ENCODE data around the gene ERBIN.
A peak's percentile ranks its signal among the peaks of the same experiment; 100 is the strongest.
"Not testable (repeated sequence)": the region's sequence is repeated elsewhere in the genome, so short reads cannot be mapped to it uniquely, and the experiment has no call there.

The ERBIN gene

GRCh38 chr5:65923339-65923738 is 3.0 kb upstream of the ERBIN start:
- no peak for DNase-seq

- DNase-seq, result no peak
Observed at GRCh38 chr5:65924366-65925043, 1.9 kb upstream of the ERBIN start.

- peak; percentile 68 to 72 for DNase-seq
Observed at GRCh38 chr5:65925044-65925600, 1.3 kb upstream of the ERBIN start.

DNA sequence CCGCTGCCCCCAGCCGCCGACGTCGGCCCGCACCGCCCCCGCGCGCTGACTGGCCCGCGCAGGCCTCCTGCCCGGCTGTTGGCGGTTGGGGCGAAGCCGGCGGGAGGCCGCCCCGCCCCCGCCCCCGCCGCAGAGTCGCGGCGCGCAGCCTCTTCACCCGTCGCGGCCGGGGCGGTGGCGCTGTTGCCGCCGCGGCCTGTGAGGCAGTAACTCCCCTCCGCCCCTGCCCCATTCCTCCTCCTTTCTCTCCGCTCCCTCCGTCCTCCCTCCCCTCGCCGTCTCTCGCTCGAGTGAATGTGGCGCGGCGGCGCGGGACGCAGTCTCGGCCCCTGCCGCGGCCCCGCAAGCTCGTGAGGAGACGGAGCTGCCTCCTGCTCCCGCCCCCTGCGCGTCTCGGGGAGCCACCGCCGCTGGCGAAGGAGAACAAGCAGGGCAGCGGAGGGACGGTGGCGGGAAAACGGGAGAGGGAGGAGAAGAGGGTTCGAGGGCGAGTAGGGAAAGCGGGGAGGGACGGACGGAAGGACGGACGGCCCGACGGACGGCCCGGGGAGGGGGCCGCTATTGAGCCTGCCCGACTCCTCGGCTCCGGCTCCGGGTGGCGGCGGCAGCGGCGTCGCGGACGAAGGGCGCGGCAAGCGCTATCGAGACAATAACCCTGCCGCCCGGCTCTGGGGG is 637 bp upstream of the ERBIN start:
- peak; percentile 71 to 77 for DNase-seq

DNA sequence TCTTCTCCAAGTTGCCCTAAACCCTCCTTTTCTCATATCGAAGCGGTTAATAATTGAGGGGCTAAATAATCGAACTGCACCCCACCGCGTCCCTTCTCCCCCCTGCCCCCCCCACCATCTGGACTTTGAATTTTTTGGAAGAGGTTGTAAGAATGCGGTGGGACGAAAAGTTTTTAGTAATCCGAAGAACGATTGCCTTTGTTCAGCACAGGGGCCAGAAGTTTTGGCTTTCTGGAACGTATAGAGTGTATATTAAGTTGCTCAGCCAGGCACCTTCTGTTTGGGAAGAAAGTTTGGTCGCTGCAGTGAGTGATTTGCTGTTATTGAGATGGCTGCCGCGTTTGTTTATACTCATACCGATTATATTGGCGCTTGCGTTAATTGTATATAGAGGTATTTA is 518 bp downstream of the ERBIN start:
- peak; percentile 7 to 13 for DNase-seq

- DNase-seq, result peak in 1 of 2 donors; percentile 24
Observed at GRCh38 chr5:65927503-65928321, 1.3 kb downstream of the ERBIN start.

- no peak for DNase-seq
Observed at GRCh38 chr5:65928322-65928752, 2.0 kb downstream of the ERBIN start.

- no peak for DNase-seq
Observed at GRCh38 chr5:65928860-65929259, 2.5 kb downstream of the ERBIN start.

DNA sequence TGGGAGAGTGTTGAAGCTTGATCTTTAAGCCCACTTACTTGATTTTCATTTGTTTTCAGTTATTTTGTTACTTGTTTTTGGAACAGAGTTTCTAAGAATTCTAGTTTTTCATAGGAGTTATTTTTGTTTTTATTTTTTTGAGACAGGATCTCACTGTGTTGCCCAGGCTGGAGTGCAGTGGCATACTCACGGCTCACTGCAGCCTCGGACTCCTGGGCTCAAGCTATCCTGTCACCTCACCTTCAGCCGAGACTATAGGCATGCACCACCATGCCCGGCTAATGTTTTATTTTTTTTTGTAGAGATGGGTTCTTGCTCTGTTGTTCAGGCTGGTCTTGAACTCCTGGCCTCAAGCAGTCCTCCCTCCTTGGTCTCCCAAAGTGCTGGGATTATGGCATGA is 6.3 kb downstream of the ERBIN start:
- no peak for DNase-seq

DNA sequence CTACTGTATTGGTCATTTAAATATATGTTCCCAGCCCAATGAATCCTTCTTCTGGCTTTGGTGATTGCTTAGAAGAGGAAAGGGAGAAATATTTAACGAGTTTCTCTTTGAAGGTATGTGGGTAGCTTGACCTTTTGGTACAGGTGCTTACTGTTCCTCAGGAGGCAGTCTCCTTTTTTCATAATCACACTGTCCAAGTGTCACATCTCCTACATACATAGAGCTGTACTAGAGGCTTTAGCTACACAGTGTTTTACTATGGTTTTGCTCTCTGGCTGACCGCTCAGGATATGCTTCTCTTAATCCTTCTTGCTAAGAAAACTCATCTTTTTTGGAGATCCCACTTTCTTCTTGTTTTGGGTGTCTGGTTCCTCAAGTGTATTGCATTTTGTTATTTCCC is 6.9 kb downstream of the ERBIN start:
- no peak for DNase-seq

GRCh38 chr5:65938256-65938655 is 11.9 kb downstream of the ERBIN start:
- DNase-seq, result no peak

DNA sequence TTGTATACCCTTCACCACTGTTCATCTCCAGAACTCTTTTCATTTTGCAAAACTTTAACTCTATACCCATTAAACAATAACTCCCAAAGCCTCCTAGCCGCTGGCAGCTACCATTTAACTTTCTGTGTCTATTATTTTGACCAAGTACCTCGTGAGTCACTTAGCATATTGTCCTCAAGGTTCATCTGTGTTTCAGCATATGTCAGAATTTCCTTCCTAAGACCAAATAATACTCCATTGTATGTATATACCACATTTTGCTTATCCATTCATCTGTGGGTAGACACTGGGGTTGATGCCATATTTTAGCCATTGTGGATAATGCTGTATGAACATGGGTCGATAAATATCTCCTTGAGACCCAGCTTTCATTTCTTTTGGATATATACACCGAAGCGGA is 17.4 kb downstream of the ERBIN start:
- DNase-seq, result no peak

DNA sequence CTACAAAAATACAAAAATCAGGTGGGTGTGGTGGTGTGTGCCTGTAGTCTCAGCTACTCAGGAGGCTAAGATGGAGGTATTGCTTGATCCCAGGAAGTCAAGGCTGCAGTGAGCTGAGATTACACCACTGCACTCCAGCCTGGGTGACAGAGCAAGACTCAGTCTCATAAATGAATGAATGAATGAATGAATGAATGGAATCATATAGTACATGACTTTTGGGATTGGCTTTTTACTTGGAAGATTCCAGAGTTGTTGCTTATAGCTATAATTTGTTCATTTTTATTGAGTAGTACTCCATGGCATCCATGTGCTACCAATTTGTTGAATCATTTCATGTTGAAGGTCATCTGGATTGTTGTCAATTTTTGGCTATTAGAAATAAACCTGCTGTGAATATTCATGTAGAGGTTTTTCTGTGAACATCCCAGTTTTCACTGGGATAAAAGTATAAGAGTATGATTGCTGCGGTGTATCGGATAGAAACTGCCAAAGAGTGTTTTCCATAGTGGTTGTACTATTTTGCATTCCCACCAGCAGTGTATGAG is 19.9 kb downstream of the ERBIN start:
- no peak for DNase-seq

DNA sequence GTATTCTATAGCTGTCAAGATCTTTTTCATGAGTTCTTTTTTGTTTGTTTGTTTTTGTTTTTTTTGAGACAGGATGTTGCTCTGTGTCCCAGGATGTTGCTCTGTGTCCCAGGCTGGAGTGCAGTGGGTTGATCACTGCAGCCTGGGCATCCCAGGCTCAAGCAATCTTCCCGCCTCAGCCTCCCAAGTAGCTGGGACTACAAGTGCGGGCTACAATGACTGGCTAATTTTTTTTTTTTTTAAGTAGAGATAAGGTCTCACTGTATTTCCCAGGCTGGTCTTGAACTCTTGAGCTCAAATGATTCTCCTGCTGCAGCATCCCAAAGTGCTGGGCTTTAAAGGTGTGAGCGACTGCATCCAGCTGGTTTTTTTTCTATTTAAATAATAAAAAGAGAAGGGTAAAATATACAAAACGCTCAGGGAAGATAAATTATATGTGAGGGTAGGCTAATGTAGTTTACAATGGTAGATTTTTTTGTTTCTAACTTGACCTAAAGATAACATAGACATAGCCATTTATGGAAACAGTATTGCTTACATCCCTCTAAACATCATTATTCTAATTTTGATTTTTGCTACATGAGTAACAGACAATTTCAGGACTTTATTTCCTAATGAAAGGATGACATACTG is 21.9 kb downstream of the ERBIN start:
- DNase-seq, result no peak

GRCh38 chr5:65951330-65951729 is 25.0 kb downstream of the ERBIN start:
- DNase-seq, result no peak

DNA sequence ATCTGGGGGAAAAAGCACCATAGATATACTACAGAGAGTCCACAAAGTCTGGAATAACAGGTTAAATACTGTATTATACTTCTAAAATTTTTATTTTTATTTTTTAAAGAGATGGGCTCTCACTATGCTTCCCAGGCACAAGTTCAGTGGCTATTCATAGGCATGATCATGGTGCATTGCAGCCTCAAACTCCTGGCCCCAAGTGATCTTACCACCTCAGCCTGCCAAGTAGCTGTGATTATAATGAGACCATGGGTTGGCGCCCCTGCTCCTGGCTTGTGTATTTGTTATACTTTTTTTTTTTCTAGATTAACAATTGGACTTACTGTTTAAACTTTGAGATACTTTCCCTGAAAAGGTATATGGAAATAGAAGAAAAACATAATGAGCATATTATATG is 25.9 kb downstream of the ERBIN start:
- DNase-seq, result no peak

- DNase-seq, result no peak
Observed at GRCh38 chr5:65954200-65954599, 27.8 kb downstream of the ERBIN start.

- DNase-seq, result no peak
Observed at GRCh38 chr5:65955746-65956145, 29.4 kb downstream of the ERBIN start.

- not testable (repeated sequence) for DNase-seq
Observed at GRCh38 chr5:65957703-65958102, 31.3 kb downstream of the ERBIN start.

GRCh38 chr5:65961633-65962032 is 35.3 kb downstream of the ERBIN start:
- DNase-seq, result peak in 1 of 2 donors; percentile 19

- DNase-seq, result no peak
Observed at GRCh38 chr5:65967288-65968066, 41.1 kb downstream of the ERBIN start.

Data from activated CD4-positive, alpha-beta T cell treated with anti-CD3 and anti-CD28 coated beads for 4 hours (primary cell).